Esophagus squamous epithelium (tissue), 5 donors: ENCODE measurements around the gene RGL2. TPM values are rescaled to one million over a fixed set of nuclear protein-coding genes. Genes with fewer than 3 reads are reported as not detected.
"Not testable (repeated sequence)": the region's sequence is repeated elsewhere in the genome, so short reads cannot be mapped to it uniquely, and the experiment has no call there.

Experiments used
- DNase-seq: peaks from one replicate; lab custom pipeline; 2025; lab: John Stamatoyannopoulos, UW
- H3K27ac ChIP-seq, 4 donors: fragments of 200-600 bp; sonication (generic); one replicate each; pipeline ENCODE4 v1.5.1; 2016 to 2019; ENCODE audit warnings: mild to moderate bottlenecking in 1 of 4
- H3K27me3 ChIP-seq, 4 donors: fragments of 200-600 bp; sonication (generic); 1 replicate in 3 of 4; 2 replicates in 1 of 4; pipeline versions ENCODE4 v1.5.1 to v1.6.0; 2017 to 2021; ENCODE audit warnings: antibody characterized with exemption in 1 of 4
- H3K36me3 ChIP-seq, 3 donors: fragments of 200-600 bp; sonication (generic); one replicate each; pipeline ENCODE4 v1.5.1; 2016 to 2019
- H3K4me1 ChIP-seq, 3 donors: fragments of 200-600 bp; sonication (generic); one replicate each; pipeline ENCODE4 v1.5.1; 2017 to 2019
- H3K4me3 ChIP-seq, 4 donors: fragments of 200-600 bp; sonication (generic); 1 replicate in 3 of 4; 2 replicates in 1 of 4; pipeline ENCODE4 v1.5.1; 2016 to 2019; ENCODE audit warnings: mild to moderate bottlenecking in 2 of 4, moderate library complexity in 1 of 4
- H3K9me3 ChIP-seq, 3 donors: fragments of 200-600 bp; sonication (generic); one replicate each; pipeline ENCODE4 v1.5.1; 2016 to 2019
- POLR2A ChIP-seq, 4 donors: fragments of 450-650 bp; IDR thresholded peaks; one replicate each; pipeline ENCODE4 v1.6.1; 2017; ENCODE audit warnings: antibody characterized with exemption in 4 of 4, mild to moderate bottlenecking in 4 of 4, moderate library complexity in 3 of 4
- WGBS, 2 donors: methylation state at CpG; one replicate each; pipeline ENCODE4 v1.1.5; 2018; 5-methylcytosine and 5-hydroxymethylcytosine counted together
- intact Hi-C: fragments of 100-400 bp; cut with DNase I; formaldehyde crosslinking; loops from one replicate; pipeline ENCODE4 v1.15.0; 2022
- total RNA-seq, 4 donors: library from RNA; depleted of rRNA; stranded (reverse); fragments of >200 nt; gene quantifications; one replicate each; pipeline ENCODE4 v1.1.0, GENCODE V29; 2016
- TF ChIP-seq, protein P1 (sequence below), 6 experiments: fragments of 450-650 bp in 4 of 6; fragments of 200-600 bp in 2 of 6; sonication (generic) in 2 of 6; IDR thresholded peaks; one replicate each; pipeline ENCODE4 v1.5.1; 2016 to 2019; ENCODE audit warnings: antibody characterized with exemption in 6 of 6, mild to moderate bottlenecking in 4 of 6, moderate library complexity in 4 of 6
- donor health status: DM: yes; HTN: yes; CAD: no.

The RGL2 gene
- total RNA-seq, 4 donors from 2014 or later, result 54.9 to 78.7 (median 63.2) TPM

DNA sequence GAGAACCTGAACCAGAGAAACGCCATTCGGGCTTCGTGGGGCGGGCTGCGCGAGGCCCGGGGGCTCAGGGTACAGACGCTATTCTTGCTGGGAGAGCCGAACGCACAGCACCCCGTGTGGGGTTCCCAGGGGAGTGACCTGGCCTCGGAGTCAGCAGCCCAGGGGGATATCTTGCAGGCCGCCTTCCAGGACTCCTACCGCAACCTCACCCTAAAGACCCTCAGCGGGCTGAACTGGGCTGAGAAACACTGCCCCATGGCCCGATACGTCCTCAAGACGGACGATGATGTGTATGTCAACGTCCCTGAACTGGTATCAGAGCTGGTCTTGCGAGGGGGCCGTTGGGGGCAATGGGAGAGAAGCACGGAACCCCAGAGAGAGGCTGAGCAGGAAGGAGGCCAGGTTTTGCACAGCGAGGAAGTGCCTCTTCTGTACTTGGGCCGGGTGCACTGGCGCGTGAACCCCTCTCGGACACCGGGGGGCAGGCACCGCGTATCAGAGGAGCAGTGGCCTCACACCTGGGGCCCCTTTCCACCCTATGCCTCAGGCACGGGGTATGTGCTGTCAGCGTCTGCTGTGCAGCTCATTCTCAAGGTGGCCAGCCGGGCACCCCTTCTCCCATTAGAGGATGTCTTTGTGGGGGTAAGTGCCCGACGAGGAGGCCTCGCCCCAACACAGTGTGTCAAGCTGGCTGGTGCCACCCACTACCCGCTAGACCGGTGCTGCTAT is 20.9 kb downstream of the RGL2 start:
- intact Hi-C loops, result no loop called here
- H3K27ac ChIP-seq, result peak overlapping the region; percentile 94 to 98 (median 97)
- peak overlapping the region; percentile 46 to 87 (median 70) for H3K4me3 ChIP-seq
- H3K9me3 ChIP-seq, result no peaks in the 10 kb centered on the region
- H3K27me3 ChIP-seq, result no peaks in the 10 kb centered on the region
- no peak for DNase-seq
- peaks cover 17 to 72% (median 47%) of the 10 kb centered on the region in 3 donors for H3K4me1 ChIP-seq
- no peak for TF ChIP-seq POLR2A (IDR thresholded peaks at IDR 0.05)
- TF ChIP-seq, protein P1, sequence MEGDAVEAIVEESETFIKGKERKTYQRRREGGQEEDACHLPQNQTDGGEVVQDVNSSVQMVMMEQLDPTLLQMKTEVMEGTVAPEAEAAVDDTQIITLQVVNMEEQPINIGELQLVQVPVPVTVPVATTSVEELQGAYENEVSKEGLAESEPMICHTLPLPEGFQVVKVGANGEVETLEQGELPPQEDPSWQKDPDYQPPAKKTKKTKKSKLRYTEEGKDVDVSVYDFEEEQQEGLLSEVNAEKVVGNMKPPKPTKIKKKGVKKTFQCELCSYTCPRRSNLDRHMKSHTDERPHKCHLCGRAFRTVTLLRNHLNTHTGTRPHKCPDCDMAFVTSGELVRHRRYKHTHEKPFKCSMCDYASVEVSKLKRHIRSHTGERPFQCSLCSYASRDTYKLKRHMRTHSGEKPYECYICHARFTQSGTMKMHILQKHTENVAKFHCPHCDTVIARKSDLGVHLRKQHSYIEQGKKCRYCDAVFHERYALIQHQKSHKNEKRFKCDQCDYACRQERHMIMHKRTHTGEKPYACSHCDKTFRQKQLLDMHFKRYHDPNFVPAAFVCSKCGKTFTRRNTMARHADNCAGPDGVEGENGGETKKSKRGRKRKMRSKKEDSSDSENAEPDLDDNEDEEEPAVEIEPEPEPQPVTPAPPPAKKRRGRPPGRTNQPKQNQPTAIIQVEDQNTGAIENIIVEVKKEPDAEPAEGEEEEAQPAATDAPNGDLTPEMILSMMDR (IDR thresholded peaks at IDR 0.05), result no peak
- peaks cover 7 to 86% (median 32%) of the 10 kb centered on the region in 3 donors for H3K36me3 ChIP-seq
- 27 to 36% methylated on average over 7 to 10 of the region's 39 CpGs for WGBS, 2 donors

DNA sequence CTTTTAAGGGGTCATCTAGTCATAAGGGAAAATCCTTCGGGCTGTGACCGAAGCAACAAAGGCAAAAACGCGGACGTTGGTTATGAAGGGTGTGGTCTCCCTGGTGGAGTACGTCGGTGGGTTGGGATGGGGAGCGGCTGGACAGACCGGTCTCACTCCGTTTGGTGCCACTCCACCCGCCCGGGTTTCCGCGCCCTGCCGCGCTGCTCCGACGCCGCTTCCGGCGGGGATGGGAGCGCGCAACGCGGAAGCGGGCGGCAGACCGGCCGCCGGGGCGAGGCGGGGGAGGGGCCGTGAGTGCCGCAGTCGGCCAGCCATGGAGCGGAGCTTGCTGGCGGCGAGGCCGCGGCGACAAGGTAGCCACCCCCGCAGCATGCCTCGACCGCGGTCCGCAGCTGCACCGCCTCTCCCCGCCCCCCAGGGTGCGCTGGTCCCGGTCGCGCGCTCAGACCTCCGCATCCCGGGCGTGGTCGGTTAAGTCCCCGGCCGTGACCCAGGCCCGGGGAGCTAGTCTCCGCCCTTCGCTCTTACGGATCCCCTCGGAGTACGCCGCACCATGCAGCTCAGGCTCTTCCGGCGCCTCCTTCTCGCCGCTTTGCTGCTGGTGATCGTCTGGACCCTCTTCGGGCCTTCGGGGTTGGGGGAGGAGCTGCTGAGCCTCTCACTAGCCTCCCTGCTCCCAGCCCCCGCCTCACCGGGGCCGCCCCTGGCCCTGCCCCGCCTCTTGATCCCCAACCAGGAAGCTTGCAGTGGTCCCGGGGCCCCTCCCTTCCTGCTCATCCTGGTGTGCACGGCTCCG is 21.7 kb downstream of the RGL2 start, which contains the start of gene B3GALT4:
Gene B3GALT4 (plus strand): TSS at position 260 of the 799 bp plus-strand sequence. CDS start 297 bp downstream, at position 557.
- Histone ChIP-seq H3K9me3 (no peaks in the 10 kb centered on the region), H3K4me3 (peak within 1 kb of the TSS; percentile 46 to 87 (median 70)), H3K27me3 (no peaks in the 10 kb centered on the region), H3K36me3 (peaks cover 7 to 79% (median 29%) of the 10 kb centered on the region in 3 donors), H3K4me1 (peaks cover 23 to 79% (median 51%) of the 10 kb centered on the region in 3 donors), H3K27ac (peak within 1 kb of the TSS; percentile 94 to 98 (median 97))
- DNase-seq, result no peak
- intact Hi-C loops, result no loop called here
- TF ChIP-seq, protein P1 (IDR thresholded peaks at IDR 0.05), result peak in 5 of 6 experiments; percentile 37 to 70 (median 55)
- TF ChIP-seq POLR2A (IDR thresholded peaks at IDR 0.05), result peak in 3 of 4 donors; percentile 58 to 91 (median 68)
- 1% methylated on average over 18 to 32 of the region's 80 CpGs for whole genome bisulfite sequencing, 2 donors

DNA sequence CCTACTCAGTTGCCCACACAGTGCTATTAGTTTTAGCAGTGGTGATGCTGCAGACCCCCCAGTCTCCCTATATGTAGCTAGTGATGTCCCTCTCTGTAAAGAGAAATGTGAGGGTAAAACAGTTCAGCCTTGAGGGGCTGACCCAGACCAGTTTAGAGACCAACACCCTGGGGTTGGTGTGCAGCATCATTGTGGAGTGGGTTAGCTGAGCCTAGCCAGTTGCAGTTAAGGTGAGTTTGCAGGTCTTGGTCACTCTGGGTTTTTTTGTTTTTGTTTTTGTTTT is 22.2 kb downstream of the RGL2 start:
- peak overlapping the region; percentile 94 to 98 (median 97) for H3K27ac ChIP-seq
- no peaks in the 10 kb centered on the region for H3K27me3 ChIP-seq
- intact Hi-C loops, result no loop called here
- H3K4me3 ChIP-seq, result peak overlapping the region; percentile 46 to 87 (median 70)
- peaks cover 23 to 79% (median 51%) of the 10 kb centered on the region in 3 donors for H3K4me1 ChIP-seq
- H3K9me3 ChIP-seq, result no peaks in the 10 kb centered on the region
- TF ChIP-seq, protein P1 (IDR thresholded peaks at IDR 0.05), result no peak
- no peak for TF ChIP-seq POLR2A (IDR thresholded peaks at IDR 0.05)
- no peak for DNase-seq
- H3K36me3 ChIP-seq, result peaks cover 7 to 73% (median 29%) of the 10 kb centered on the region in 3 donors

DNA sequence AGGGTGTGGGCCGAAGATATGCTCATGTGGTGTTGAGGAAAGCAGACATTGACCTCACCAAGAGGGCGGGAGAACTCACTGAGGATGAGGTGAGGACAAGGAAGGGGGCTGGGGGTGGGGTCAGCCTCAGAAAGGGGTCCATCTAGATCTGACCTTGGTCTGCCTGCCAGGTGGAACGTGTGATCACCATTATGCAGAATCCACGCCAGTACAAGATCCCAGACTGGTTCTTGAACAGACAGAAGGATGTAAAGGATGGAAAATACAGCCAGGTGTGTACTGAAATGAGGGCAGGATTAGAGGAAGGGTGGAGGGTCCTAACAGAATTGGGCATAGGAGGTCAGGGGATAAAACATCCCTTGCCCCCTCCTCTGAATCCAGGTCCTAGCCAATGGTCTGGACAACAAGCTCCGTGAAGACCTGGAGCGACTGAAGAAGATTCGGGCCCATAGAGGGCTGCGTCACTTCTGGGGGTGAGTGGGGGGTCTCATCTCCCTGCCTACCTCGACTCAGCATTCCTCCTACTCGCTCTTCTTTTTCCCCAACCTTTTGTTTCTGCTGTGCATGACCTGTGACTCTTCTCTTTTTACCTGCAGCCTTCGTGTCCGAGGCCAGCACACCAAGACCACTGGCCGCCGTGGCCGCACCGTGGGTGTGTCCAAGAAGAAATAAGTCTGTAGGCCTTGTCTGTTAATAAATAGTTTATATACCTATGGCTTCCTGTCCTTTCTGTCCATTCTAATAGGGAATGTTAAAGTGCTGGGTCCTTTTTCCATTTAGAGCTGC is 22.8 kb downstream of the RGL2 start:
- WGBS, 2 donors, result 56 to 64% methylated on average over 15 to 16 of the region's 16 CpGs
- Histone ChIP-seq H3K4me3 (peak overlapping the region in 3 of 4 donors; percentile 65 to 87 (median 75)), H3K36me3 (peaks cover 7 to 68% (median 29%) of the 10 kb centered on the region in 3 donors), H3K4me1 (peaks cover 23 to 81% (median 52%) of the 10 kb centered on the region in 3 donors), H3K27ac (peak overlapping the region; percentile 94 to 98 (median 97))
- intact Hi-C loops, H3K27me3 ChIP-seq, DNase-seq, H3K9me3 ChIP-seq: not testable (repeated sequence)
